ENCODE data around the gene IFNAR1. TPM values are rescaled to one million over a fixed set of nuclear protein-coding genes. Genes with fewer than 3 reads are reported as not detected.

The IFNAR1 gene
- total RNA-seq, 3 donors from 2014 or later (not counting 1 experiment from before 2014, with no cell fraction given), result 15.0 to 21.3 (median 19.3) TPM

DNA sequence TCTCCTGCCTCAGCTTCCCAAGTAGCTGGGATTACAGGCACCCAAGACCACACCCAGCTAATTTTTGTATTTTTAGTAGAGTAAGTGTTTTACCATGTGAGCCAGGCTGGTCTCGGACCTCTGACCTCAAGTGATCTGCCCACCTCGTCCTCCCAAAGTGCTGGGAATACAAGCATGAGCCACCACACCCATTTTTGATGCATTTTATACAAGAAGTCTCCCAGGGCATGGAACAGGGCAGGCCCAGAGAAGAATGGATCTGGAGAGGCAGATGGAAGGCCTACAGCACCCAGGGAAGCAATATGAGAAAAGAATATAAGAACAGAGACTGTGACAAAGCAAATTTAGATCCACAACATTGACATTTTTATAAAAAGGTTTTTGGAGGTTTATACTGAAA lies 18.8 kb upstream of the IFNAR1 start:
- no peak for DNase-seq
- H3K36me3 ChIP-seq (ENCODE audit: control insufficient read depth, insufficient read depth, low read length), result no peaks in the 10 kb centered on the region
- intact Hi-C loops (cut with micrococcal nuclease), result no loop called here
- no peak overlapping the region for H3K4me3 ChIP-seq (ENCODE audit: low read length)
- Mint-ChIP-seq H3K27me3 (ENCODE audit: low read depth in 2 of 2) (no peaks in the 10 kb centered on the region), H3K9me3 (no peaks in the 10 kb centered on the region), H3K27ac (no peak overlapping the region), H3K36me3 (no peaks in the 10 kb centered on the region), H3K4me1 (peaks cover 11 to 14% of the 10 kb centered on the region in 2 donors), H3K4me3 (no peak overlapping the region)
- no peak overlapping the region for H3K27ac ChIP-seq (ENCODE audit: low read length)
- no peaks in the 10 kb centered on the region for H3K27me3 ChIP-seq (ENCODE audit: control insufficient read depth, insufficient read depth, low read length)
- TF ChIP-seq, protein P1, sequence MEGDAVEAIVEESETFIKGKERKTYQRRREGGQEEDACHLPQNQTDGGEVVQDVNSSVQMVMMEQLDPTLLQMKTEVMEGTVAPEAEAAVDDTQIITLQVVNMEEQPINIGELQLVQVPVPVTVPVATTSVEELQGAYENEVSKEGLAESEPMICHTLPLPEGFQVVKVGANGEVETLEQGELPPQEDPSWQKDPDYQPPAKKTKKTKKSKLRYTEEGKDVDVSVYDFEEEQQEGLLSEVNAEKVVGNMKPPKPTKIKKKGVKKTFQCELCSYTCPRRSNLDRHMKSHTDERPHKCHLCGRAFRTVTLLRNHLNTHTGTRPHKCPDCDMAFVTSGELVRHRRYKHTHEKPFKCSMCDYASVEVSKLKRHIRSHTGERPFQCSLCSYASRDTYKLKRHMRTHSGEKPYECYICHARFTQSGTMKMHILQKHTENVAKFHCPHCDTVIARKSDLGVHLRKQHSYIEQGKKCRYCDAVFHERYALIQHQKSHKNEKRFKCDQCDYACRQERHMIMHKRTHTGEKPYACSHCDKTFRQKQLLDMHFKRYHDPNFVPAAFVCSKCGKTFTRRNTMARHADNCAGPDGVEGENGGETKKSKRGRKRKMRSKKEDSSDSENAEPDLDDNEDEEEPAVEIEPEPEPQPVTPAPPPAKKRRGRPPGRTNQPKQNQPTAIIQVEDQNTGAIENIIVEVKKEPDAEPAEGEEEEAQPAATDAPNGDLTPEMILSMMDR (IDR thresholded peaks at IDR 0.05), result no peak
- no peaks in the 10 kb centered on the region for H3K9me3 ChIP-seq (ENCODE audit: control insufficient read depth, insufficient read depth, low read length)
- peaks cover 13% of the 10 kb centered on the region for H3K4me1 ChIP-seq (ENCODE audit: control insufficient read depth, insufficient read depth, low read length)
- no peak for ATAC-seq
- WGBS (ENCODE audit: insufficient coverage), result 87% methylated on average over 2 of the region's 2 CpGs

DNA sequence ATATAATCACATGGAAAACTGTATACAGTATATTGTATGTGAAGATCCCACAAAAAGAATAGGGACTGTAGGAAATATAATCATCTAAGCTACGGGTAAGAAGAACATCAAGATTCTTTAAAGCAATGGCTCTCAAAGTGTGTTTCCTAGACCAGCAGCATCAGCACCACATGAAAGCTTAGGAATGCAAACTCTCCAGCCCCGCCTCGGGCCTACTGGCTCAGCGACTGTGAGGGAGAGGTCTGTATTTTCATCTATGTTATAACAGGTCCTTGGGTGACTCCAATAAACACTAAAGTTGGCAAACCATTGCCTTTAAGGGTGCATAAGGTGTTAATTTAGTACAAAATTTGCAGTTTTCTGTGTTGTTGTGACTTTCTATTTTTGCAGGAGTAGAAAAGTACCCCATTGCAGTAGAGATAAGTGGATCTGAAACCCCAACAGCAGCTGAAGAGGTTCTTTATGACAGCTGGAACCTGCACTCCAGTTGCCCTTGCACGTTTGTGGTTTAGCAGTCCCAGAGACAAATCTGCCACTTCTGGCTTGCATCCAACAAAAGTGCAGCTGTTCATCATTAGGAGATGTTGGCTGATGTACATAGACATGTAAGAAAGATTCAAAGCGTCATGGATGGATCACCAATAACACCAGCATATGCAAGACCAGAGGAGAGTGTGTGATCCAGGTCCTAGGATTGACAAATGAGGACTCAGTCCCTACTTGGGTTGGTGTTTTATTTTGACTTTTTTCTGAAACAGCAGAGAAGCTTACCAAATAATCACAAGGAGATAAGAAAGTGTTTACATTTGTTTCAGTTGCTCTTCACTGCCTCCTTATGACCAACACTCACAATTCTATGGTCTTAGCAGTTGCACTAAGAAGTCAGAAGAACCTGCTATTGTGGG lies 15.9 kb upstream of the IFNAR1 start:
- peaks cover 4% of the 10 kb centered on the region for H3K4me1 ChIP-seq (ENCODE audit: control insufficient read depth, insufficient read depth, low read length)
- H3K4me3 ChIP-seq (ENCODE audit: low read length), result no peak overlapping the region
- no peaks in the 10 kb centered on the region for H3K9me3 Mint-ChIP-seq
- H3K27ac Mint-ChIP-seq, result no peak overlapping the region
- no peaks in the 10 kb centered on the region for H3K36me3 ChIP-seq (ENCODE audit: control insufficient read depth, insufficient read depth, low read length)
- no peak overlapping the region for H3K27ac ChIP-seq (ENCODE audit: low read length)
- H3K4me1 Mint-ChIP-seq, result peaks cover 6% of the 10 kb centered on the region in 2 donors
- peak in 1 of 2 donors; percentile 56 for DNase-seq
- WGBS (ENCODE audit: insufficient coverage), result 35% methylated on average over 6 of the region's 6 CpGs
- no peaks in the 10 kb centered on the region for H3K9me3 ChIP-seq (ENCODE audit: control insufficient read depth, insufficient read depth, low read length)
- H3K36me3 Mint-ChIP-seq, result no peaks in the 10 kb centered on the region
- no peaks in the 10 kb centered on the region for H3K27me3 Mint-ChIP-seq (ENCODE audit: low read depth in 2 of 2)
- TF ChIP-seq, protein P1 (IDR thresholded peaks at IDR 0.05), result no peak
- H3K27me3 ChIP-seq (ENCODE audit: control insufficient read depth, insufficient read depth, low read length), result no peaks in the 10 kb centered on the region
- intact Hi-C loops (cut with micrococcal nuclease), result no loop called here
- ATAC-seq, result no peak
- H3K4me3 Mint-ChIP-seq, result no peak overlapping the region

DNA sequence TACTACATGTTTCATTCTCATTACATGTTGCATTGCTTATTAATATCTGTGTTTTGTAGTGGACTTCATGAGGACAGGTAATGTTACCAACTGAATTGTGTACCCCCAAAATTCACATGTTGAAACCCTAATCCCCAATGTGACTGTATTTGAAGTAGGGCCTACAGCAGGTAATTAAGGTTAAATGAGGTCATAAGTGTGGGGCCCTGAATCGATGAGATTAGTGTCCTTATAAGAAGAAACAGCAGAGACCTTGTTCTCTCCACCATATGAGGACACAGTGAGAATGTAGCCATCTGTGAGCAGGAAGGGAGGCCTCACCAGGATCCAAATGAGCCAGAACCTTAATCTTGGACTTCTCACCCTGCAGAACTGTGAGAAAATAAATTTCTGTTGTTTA lies 15.0 kb upstream of the IFNAR1 start:
- peaks cover 4% of the 10 kb centered on the region for H3K4me1 ChIP-seq (ENCODE audit: control insufficient read depth, insufficient read depth, low read length)
- H3K27ac ChIP-seq (ENCODE audit: low read length), result no peak overlapping the region
- Mint-ChIP-seq H3K4me3 (no peak overlapping the region), H3K27me3 (ENCODE audit: low read depth in 2 of 2) (peaks cover 0 to 6% of the 10 kb centered on the region in 2 donors), H3K36me3 (no peaks in the 10 kb centered on the region), H3K27ac (no peak overlapping the region), H3K4me1 (peaks cover 6% of the 10 kb centered on the region in 2 donors), H3K9me3 (no peaks in the 10 kb centered on the region)
- H3K36me3 ChIP-seq (ENCODE audit: control insufficient read depth, insufficient read depth, low read length), result no peaks in the 10 kb centered on the region
- DNase-seq (no peak), ATAC-seq (no peak)
- TF ChIP-seq, protein P1 (IDR thresholded peaks at IDR 0.05), result no peak
- H3K27me3 ChIP-seq (ENCODE audit: control insufficient read depth, insufficient read depth, low read length), result no peaks in the 10 kb centered on the region
- WGBS (ENCODE audit: insufficient coverage), result 100% methylated on average over 1 of the region's 1 CpG
- intact Hi-C loops (cut with micrococcal nuclease), result loop anchor here (10.0 kb wide), 1 partner anchor 45 kb away; the partner anchor contains the start of gene IL10RB
- no peaks in the 10 kb centered on the region for H3K9me3 ChIP-seq (ENCODE audit: control insufficient read depth, insufficient read depth, low read length)
- H3K4me3 ChIP-seq (ENCODE audit: low read length), result no peak overlapping the region
